GM21717 (cell line): Measurements from ENCODE around the gene ZNF394.

Experiments used
- ATAC-seq: cut with Tn5 transposase; IDR thresholded peaks from one replicate; pipeline ENCODE4 v1.9.1; 2021; ENCODE audit warnings: mild to moderate bottlenecking, moderate library complexity; ENCODE audit not compliant: unreplicated experiment

ZNF394 gene

GRCh38 chr7:99453105-99453504 is 47.0 kb downstream of the ZNF394 start:
- ATAC-seq: no peak

- ATAC-seq: no peak
These were observed 47.5 kb downstream of the ZNF394 start for GRCh38 chr7:99452541-99452940.

GRCh38 chr7:99451936-99452335 is 48.1 kb downstream of the ZNF394 start:
- ATAC-seq: no peak

- ATAC-seq: no peak
These were observed 50.8 kb downstream of the ZNF394 start for GRCh38 chr7:99449326-99449725.

GRCh38 chr7:99448855-99449254 is 51.2 kb downstream of the ZNF394 start:
- no peak for ATAC-seq

- no peak for ATAC-seq
These were observed 52.1 kb downstream of the ZNF394 start for GRCh38 chr7:99447943-99448342.

- ATAC-seq: no peak
These were observed 54.0 kb downstream of the ZNF394 start for GRCh38 chr7:99446096-99446495.
